Activated CD4-positive, alpha-beta T cell treated with anti-CD3 and anti-CD28 coated beads, Interleukin-2, Interleukin-6, amounts not matched to agents 100 ng/mL and 50 ng/mL, durations not matched to agents 16 hours and 8 hours (primary cell): ENCODE measurements around the gene SLC6A12.
"Not testable (repeated sequence)": the region's sequence is repeated elsewhere in the genome, so short reads cannot be mapped to it uniquely, and the experiment has no call there.

Source experiments
- DNase-seq: peaks from one replicate; pipeline ENCODE4 v3.0.0-alpha.2; 2020

SLC6A12 gene

DNA sequence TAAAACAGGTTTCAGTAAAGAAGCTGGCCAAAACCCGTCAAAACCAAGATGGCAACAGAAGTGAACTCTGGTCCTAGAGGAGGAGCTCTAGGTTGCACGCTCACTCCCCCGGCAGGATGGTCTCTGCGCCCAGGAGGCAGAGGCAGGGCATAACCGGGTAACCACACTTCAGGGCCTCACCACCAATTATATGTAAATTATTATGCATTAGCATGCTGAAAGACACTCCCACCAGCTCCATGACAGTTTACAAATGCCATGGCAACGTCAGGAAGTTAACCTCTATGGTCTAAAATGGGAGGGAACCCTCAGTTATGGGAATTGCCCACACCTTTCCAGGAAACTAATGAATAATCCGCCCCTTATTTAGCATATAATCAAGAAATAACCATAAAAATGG is 20.1 kb upstream of the SLC6A12 start:
- no peak for DNase-seq

DNA sequence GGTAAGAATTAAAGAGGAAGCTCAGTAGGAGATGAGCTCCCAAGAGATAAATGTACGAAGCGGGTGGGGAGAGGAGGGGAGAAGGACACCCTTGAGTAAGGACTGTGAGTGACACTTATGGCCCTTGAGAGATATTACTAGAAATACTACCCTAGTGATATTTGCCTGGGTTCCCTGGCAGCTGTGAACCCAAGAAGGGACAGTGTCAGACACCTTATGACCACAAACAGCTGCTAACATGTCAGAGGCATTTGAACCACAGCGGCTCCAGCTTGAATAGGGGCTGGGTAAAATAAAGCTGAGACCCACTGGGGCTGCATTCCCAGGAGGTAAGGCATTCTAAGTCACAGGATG is 19.6 kb upstream of the SLC6A12 start:
- DNase-seq: no peak

DNA sequence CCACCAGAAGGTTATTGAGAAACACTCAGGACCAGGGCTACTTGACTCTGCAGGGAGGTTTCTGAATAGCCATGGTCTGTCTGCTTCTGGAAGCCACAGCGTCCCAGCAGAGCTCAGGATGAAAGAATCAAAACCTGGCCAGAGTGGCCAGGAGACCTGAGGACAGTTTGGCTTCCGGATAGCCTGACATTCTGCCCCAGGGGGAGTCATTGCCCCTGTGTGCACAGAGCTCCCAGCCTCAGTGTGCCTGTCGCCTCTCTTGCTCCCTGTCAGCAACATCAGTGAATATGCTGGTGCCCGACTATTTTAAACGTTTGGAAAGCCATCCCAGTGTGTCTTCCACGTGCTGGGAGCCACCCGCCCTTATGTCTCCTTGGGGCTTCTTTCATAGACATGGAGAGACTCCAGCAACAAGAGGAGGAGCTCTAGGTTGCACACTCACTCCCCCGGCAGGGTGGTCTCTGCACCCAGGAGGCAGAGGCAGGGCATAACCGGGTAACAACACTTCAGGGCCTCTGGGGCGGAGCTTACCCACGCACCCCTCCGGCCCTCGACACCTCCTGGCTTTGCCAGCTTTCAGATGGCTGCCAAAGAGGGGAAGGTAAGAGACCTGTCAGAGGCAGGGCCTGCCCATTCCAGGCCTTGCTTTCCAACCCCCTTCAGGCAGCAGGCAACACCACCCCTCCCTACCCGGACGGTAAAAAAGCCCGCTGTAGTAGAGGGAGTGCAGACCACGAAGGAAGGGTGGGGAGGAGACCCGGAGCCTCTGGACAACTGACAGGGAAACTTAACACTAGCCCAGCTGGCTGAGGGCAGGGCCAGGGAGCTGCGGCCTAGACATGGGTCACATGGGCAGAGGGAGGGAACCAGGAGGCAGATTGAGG is 19.0 kb upstream of the SLC6A12 start:
- DNase-seq: no peak

DNA sequence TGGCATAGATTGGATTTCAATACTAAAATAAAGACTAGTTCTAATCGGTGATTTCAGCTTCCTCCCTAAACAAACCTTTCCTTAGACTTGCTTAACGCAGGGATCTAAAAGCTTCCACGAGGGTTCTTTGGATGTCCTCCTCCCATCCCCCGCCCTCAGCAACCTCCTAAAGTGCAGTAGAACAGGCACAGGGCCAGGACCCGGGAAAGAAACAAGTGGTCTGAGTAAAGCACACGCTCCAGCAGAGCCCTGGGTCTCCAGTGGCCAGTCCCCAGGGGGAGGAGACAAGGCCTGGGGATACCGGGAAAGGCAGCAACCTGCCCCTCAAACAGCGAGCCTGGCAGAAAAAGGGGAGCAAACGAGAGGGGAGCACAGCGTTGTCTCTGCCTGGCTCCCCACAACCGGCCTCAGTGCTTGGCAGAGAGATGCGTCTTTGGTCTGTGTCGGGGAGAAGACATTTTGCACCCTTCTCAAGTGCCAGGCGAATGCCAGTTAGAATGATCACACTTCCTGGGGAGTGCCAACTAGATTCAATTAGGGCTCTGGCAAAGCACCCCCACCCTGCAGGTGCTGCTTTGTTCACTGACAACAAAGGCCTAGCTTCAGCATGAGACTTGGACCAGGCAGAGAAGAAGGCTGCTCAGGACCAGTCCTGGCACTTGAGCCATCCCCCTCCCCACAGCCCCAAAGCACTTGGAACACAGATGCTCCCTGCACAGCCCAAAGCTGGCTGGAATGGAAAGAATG is 17.1 kb upstream of the SLC6A12 start:
- DNase-seq: no peak

DNA sequence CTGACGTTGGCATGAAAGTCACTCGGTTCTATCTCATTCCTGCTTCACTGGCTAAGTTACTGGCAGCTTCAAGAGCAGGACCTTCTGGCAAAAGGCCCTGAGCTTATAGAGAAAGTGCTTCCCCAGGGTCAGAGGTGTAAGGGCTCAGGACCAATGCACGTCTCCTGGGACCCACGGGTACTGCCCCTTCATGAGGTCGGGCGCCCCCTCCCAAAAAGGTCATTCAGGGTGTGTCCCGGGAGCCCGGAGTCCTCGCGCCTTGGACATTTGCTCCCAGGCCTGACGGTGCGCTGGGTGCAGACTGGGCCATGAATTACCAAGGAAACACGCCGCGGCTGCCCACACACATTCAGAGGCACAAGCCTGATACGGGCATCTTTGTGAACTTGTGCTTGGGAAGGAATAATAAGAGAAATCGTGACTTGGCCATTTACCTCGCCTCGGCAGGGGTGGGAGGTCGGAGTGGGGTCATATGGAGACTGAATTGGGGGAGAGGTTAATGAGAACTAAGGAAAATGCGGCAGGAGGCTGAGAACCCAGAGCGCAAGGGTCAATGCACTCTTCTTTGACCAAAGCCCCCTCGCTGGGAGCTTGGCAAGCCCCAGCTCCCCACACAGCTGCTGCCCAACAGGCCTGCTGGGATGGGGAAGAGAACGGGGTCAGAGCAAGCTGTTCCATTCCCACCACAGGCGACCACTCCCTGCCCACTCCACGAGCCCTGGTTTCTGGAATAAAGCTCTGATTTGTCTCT is 15.7 kb upstream of the SLC6A12 start:
- no peak for DNase-seq

DNA sequence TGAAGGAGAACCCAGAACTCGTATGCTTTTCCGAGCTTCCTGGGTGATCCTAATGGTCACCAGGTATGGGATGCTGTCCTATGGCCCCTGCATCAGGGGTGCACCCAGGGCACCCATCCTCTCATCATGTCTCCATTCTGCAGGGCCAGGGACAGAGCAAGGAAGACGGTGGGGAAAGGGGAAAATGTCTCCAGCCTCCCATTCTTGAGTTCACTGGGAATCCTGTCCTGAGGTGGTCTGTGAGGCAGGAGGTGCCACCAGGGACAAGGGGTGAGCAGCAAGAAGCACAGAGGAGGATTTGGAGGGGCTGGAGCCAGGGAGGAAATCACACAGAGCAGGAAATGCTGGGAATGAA is 14.9 kb upstream of the SLC6A12 start:
- DNase-seq: no peak

DNA sequence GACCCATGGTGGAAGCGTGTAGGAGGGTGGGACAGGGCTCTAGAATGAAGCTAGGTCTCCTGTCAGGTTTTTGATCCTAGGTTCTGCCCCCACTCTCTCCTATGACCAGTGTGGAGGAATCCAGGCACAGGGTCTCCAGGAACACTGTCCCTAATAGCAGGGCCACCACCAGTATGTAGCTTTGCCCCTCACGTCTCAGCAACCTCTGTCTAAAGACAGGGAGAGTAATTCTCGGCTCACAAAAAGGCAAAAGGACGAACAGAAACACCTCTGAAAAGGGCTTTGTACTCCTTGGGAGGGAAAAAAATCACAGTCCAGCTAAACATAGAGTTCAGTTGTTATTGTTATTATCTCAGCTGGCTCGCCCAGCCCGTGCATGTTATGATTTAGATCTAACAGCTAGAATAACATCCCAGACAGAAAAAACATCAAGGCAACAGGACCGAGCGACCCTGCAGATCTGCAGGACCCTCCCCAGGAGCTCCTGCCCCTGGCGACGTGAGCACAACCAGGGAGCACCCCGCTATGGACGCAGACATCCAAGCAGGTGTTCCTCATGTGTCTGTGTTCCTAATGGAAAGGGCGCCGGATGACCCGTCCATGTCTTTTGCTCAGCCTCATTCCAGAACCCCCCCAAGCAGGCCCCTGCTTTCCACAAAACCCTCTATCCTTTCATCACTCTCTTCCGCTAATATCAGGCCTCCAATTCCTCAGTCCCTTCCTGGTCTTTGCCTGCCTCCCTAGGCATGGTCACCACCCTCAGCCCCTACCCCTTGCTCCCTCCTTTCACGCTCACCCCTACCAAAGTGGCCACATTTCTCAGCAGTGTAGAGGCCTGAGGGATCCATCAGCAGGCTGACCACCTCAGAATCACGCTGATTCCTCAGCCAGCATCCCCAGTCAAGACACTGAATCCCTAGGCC is 14.2 kb upstream of the SLC6A12 start:
- DNase-seq: no peak

DNA sequence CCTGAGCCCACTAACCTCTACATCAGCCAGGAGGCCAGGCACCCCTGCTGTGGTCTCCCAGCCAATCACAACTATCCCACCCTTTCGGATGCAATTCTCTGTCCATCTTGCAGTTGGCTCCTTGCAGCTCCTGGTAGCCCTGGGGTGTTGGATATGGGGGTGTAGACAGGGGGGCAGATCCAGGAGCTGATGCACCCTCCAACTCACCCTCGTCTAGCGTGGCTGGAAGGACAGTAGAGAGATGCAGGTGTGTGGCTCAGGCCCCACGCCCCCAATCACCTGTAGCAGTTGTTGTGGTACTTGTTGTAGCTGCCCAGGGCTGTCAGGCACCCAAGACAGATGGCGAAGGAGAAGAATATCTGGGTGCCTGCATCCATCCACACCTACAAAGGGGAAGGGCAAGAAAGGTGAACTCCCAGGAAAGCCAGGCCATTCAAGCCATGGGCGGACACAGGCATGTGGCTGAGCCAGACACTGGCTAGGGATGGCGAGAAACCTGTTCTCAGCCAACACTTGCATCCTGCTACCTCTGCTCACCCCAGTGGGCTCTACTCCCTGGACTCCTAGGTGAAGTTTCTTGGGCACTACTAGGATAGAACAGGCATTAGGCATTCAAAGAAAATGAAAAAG is 13.4 kb upstream of the SLC6A12 start:
- DNase-seq: no peak

DNA sequence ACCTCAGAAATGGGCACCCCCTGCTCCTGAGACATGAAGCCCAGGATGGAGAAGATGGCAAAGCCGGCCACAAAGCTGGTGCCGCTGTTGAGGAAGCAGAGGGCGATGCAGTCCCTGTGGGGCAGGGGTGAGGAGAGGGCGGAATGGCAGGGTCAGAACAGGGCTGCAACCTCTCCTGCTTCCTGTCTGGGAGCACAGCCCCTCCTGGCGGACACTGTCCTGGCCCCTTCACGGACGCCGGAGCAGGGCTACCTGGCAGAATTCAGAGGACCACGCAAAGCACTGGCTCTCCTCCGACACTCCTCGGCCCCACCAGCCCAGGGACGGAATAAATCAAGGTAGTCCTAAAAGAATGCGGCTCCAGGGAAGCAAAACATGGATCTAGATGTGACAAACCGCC is 12.4 kb upstream of the SLC6A12 start:
- no peak for DNase-seq

DNA sequence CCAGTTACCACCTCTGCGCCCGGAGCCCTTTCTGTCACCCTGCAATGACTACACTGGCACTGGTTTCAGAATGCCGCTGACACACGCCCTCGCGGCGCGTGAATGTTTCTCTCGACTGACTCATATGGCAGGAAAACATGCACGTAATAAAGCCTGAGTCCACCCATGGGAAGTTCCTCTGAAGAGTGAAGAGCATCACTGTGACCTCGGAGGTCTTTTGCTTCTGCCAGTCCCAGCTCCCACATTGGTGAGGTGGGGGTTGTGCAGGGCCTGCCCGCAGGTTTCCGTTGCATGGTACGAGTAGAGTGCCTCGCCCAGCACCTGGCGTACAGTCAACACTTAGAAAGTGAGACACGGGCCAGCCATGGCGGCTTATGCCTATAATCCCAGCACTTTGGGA is 11.1 kb upstream of the SLC6A12 start:
- DNase-seq: no peak

DNA sequence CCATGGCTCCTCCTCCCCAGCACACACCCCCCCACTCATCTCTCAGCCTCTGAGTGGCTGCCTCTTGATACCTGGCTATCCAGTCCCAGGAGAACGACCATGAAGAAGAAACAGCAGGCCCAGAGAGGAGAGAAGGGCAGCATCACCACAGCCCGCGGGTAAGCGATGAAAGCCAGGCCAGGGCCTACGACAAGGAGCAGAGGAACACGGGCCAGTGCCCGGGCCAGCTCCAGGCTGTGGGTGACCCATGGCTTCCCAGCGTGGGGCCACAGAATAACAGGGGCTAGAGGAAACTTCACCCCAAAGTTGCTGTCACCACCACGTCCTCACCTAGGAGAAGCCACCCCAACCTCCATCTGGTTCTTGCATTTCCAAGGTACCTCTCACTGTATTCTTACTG is 10.4 kb upstream of the SLC6A12 start:
- no peak for DNase-seq

DNA sequence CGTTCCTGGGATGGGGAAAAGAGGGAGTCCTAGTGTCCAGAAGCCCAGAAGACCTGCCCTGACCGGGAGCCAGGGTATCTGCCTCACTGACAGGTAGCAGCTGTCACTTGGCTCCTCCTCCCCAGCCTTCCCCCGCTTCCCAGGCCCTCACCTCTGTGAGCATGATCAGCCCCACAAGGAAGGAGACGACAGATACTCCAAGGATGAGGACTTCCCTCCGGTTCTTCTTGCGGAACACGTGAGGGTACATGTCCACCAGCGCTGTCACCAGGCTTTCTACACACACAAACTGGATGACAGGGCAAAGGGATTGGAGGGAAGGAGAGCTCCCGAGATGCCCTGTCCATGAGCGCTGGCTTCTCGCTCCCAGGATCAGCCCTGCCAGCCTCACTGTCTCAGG is 9.9 kb upstream of the SLC6A12 start:
- no peak for DNase-seq

DNA sequence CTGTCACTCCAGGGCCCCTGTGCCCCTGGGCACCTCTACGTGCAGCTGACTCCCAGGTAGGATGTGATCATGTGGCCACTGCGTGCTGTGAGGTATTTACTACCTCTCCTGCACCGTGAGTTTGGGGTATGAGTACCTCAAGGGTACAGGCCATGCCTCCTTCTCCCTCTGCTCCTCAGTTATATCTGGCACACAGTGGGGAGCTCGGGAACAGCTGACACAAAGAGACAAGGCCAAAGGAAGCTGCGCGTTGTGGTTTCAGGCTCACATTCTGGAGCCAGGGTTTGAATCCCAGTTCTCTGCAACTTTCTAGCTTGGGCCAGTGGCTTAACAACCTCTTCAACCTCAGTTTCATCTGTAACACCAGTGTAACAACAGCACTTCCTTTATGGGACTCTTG is 7.8 kb upstream of the SLC6A12 start:
- no peak for DNase-seq

DNA sequence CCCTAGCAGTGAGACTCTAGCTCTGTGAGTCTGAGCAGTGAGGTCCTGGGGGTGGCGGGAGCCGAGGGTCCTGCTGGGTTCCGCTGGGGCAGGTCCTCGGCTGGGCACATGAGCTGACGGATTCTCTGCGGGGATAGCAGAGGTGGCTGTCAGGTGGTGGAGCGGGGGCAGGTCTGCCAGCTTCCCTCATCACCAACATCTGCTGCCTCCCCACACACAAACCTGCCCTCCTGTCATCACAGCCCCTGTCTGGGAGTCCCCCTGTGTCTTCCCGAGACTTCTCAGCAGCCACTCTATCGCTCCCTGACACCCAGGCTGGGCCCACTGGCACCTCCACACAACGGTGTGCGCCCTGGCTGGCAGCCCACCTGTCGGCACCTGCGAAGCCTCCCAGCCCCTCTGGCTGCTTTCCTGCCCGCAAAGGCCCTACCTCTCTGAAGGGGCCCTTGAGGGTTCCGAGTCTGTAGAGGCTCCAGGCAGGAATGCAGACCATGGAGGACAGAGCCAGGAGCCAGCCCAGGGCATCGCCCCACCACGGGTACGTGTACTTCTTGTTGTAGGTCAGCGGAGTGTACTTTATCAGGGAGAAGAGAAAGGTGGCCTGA is 7.1 kb upstream of the SLC6A12 start:
- DNase-seq: no peak

DNA sequence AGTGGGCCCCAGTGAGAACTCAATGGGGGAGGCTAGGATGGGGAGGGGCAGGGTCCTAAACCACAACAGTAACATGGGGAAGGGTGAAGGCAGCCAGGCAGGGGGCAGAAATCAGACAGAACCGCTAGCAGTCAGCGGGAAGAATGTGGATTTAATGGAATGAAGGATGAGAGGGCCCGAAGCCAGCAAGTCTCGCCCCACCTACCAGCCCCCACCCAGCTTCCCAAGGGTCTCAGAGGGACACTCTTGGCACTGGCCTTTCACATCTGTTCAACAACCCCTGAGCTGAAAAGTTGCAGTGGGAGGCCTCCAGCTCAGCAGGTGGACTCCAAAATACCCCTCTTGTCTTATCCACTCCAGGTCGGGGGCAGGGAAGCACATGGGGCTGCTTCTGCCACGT is 6.5 kb upstream of the SLC6A12 start:
- no peak for DNase-seq

DNA sequence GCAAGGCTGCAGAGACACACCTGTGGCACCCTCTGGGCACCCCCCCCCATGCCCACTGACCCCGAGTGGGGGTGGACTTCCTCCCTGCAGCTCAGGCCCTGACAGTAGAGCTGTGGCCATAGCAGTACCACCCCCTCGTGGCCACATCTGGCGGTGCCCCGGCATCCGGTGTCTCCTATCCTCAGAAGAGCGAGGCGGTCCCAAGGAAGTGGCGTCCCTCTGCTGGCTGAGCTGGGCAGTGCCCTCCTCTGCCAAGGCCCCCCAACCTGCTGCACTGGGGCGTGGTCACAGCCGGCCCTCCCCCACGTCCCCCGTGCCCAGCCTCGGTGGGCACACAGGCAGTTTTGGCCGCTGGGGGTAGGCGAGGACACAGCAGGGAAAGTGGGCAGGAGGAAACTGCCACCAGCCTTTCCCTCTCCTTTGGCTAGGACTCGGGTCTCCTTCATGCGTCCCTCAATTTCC is 6.0 kb upstream of the SLC6A12 start:
- DNase-seq: peak; percentile 86

DNA sequence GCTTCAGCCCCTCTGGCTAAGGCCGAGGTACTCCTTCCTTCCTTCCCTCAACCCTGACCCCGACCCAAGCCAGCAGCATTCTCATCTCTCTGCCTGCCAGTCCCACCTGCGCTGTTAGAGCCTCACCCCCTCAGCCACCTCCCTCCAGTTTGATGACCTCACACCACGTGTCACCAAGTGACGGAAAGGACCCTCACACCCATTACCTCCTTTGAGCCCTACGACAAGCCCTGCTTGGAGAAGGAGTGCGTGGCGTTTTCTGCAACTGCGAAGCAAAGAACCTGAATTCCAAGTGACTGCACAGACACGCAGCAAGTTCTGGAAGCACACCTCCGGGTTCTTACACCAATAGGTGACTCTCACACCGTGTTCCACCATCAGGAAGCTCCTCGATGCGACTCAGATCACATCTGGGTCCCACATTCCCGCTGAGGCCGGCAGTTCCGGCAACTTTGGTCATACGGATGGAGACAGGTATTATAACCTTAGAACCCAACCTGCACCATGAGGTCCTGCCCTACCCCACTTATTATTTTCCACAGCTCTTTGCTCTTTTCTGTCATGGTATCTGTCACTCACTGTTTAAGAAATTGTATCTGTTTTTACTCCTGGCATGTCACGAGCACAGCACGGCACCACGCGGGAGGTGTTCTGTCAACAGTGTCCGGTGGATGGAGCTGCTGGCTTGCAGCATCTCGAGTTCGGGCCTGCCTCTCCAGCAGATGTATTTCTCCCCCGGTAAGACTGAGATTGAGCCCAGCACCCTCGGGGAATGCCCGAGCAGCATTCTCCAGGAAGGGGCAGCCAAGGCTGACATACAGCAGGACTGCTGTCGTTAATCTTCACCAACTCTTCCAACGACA is 5.0 kb upstream of the SLC6A12 start:
- no peak for DNase-seq

DNA sequence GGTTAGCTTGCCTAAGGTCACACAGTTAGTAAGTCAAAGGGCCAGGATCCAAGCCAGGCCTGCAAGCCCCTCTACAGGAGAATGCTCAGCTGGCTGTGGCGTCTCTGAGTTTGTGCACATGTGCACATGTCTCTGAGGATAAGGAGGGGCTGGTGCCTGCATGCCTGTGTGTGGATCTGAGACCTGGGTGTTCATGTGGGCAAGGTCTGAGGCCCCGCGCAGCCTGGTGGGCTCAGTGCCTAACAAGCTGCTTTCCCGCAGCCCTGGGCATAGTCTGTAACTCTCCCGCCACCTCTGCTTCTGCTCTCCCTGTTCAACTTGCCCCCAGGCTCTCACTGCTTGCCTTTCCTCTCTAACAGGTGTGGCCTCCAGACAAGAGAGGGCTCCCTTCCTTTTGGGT is 4.3 kb upstream of the SLC6A12 start:
- no peak for DNase-seq

DNA sequence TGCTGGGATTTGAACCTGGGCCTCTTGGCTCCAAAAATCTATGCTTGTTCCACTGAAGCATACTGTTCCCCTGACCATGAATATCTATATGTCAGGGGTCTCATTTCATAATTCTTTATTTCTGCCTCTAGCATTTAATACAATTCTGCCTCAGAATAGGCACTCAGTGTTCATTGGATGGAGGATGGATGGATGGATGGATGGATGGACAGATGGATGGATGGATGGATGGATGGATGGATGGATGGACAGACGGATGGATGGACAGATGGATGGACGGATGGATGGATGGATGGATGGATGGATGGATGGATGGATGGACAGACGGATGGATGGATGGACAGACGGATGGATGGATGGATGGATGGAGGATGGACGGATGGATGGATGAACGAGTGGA is 3.1 kb upstream of the SLC6A12 start:
- DNase-seq: not testable (repeated sequence)

DNA sequence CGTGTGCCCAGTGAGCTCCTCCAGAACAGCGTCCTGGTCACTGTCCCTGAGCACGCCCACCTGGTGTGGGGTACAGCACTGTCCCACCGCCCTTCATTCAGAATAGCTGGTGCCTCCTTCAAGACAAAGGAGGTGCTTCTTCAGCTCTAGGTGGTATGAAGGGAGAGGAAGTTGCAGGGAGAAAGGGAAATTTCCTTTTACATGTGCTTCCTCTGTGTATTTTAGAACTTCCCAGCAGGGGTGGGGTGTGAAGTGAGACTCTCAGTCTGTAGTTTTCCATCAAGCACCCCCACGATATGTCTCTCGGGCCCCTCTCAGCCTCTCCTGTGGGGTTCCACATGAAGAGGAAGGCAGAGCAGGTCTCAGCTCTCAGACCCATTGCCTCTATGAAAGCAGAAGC is 1.2 kb upstream of the SLC6A12 start:
- no peak for DNase-seq

DNA sequence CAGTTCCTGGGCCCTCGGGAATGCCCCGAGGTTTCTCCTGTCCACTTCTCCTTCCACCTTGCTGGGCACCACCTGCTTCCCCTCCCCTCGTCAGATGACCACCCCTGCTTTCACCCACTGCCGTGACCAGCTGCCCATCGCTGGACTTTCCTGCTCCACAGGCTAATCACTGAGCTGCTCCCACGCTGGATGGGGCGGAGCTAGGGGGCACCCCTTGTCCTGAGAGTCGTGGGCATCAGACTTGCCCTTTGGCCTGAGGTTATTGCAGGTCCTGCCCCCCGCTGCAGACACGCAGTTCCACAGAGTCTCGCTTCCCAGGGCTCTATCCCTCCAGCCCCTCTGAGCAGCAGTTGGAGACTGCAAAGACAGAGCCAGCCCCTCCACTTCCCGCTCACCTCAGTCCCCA is 427 bp downstream of the SLC6A12 start:
- no peak for DNase-seq
